HG03135 (cell line): Measurements from ENCODE around the gene SWI5.

Source experiments
- ATAC-seq: cut with Tn5 transposase; IDR thresholded peaks from one replicate; pipeline ENCODE4 v1.9.1; 2021; ENCODE audit warnings: mild to moderate bottlenecking, moderate library complexity; ENCODE audit not compliant: unreplicated experiment

The SWI5 gene

GRCh38 chr9:128314697-128315096 is 38.6 kb downstream of the SWI5 start:
- ATAC-seq, result no peak

GRCh38 chr9:128316421-128316820 is 40.3 kb downstream of the SWI5 start:
- no peak for ATAC-seq

GRCh38 chr9:128317629-128318028 is 41.6 kb downstream of the SWI5 start:
- no peak for ATAC-seq

GRCh38 chr9:128321343-128321742 is 45.3 kb downstream of the SWI5 start:
- no peak for ATAC-seq

GRCh38 chr9:128321879-128322403 is 45.9 kb downstream of the SWI5 start:
- ATAC-seq, result no peak

- peak; percentile 85 for ATAC-seq
These were observed 46.5 kb downstream of the SWI5 start, which contains the start of the genes COQ4 and TRUB2 for GRCh38 chr9:128322404-128323211. TSS of gene COQ4 (plus strand) at chr9:128322839. CDS start at chr9:128322859, 20 bp downstream. TSS of gene TRUB2 (minus strand) at chr9:128322447. CDS start at chr9:128322408, 39 bp downstream.

- ATAC-seq, result no peak
These were observed 47.2 kb downstream of the SWI5 start for GRCh38 chr9:128323212-128323730.

GRCh38 chr9:128323791-128324190 is 47.7 kb downstream of the SWI5 start:
- ATAC-seq, result no peak

GRCh38 chr9:128324401-128324800 is 48.3 kb downstream of the SWI5 start:
- ATAC-seq, result no peak

GRCh38 chr9:128325629-128326028 is 49.6 kb downstream of the SWI5 start:
- ATAC-seq, result no peak

GRCh38 chr9:128333451-128333869 is 57.4 kb downstream of the SWI5 start:
- no peak for ATAC-seq

GRCh38 chr9:128335161-128335560 is 59.1 kb downstream of the SWI5 start:
- no peak for ATAC-seq

- no peak for ATAC-seq
These were observed 59.8 kb downstream of the SWI5 start for GRCh38 chr9:128335914-128336313.

- ATAC-seq, result no peak
These were observed 61.9 kb downstream of the SWI5 start for GRCh38 chr9:128337936-128338335.
